ENCODE data around the gene TUBB1.

- TF ChIP-seq CTCF (IDR thresholded peaks at IDR 0.05) = no peak
- TF ChIP-seq POLR2A (IDR thresholded peaks at IDR 0.05) = no peak
Observed at GRCh38 chr20:59002874-59003399, 16.3 kb upstream of the TUBB1 start.
